GM19324 (cell line): ENCODE results near the gene ADAMTSL1.

Experiments used
- ATAC-seq: cut with Tn5 transposase; IDR thresholded peaks from one replicate; pipeline ENCODE4 v1.9.1; 2021; ENCODE audit warnings: mild to moderate bottlenecking, moderate library complexity; ENCODE audit not compliant: unreplicated experiment, low FRiP score

Gene ADAMTSL1

DNA sequence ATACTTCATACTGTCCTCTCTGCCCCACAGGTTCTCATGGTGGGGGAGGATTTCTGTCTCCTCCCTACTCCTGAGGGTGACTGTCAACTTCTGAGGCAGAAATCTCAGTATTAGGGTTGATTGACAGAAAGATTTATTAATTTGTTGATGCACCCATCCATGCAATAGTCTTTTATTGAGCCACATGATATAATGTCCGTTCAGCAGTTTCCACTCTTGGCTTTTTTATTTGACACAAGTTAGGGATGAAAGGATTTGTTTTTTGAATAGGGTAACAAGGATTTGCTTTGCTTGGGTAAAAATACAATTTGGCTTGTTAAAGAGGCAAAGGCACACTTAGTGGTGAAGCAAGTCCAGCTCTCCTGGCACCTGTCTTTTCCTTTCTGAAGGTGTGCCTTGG lies 125.0 kb downstream of the ADAMTSL1 start:
- ATAC-seq = no peak

DNA sequence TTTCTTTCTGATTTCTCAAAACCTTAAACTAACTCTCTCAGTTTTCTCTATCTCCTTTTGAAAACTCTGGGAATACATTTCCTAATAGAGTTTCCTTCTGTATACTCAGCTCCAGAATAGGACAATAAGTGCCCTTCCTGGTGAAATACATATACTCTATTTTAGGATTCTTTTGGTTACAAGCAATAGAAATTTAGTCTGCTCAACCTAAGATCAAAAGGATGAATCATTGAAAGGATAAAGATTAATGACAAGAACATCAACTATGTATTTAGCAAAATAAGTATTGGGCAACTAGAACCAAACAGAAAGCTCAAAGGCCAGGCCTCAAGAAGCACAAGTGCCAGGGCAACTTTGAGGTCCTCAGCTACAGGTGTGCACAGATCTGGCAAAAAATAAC lies 127.1 kb downstream of the ADAMTSL1 start:
- no peak for ATAC-seq

DNA sequence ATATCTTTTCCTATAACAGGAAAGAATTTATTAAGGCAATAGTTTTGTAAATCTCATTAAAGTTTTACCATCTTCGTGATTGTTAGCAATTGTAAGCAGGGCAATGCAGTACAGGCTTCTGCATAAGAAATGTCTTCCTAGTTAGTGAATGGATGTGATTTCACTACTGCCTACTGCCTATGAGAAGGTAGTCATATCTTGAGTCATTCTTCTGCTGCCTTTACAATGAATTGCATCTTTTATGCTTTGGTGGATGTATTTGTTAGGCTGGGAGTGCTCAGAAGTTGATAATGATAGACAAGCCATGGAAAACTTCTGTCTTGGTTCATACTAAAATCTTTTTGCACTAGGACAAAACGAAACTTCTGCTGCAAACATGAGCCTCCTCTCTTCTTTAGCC lies 128.0 kb downstream of the ADAMTSL1 start:
- no peak for ATAC-seq

DNA sequence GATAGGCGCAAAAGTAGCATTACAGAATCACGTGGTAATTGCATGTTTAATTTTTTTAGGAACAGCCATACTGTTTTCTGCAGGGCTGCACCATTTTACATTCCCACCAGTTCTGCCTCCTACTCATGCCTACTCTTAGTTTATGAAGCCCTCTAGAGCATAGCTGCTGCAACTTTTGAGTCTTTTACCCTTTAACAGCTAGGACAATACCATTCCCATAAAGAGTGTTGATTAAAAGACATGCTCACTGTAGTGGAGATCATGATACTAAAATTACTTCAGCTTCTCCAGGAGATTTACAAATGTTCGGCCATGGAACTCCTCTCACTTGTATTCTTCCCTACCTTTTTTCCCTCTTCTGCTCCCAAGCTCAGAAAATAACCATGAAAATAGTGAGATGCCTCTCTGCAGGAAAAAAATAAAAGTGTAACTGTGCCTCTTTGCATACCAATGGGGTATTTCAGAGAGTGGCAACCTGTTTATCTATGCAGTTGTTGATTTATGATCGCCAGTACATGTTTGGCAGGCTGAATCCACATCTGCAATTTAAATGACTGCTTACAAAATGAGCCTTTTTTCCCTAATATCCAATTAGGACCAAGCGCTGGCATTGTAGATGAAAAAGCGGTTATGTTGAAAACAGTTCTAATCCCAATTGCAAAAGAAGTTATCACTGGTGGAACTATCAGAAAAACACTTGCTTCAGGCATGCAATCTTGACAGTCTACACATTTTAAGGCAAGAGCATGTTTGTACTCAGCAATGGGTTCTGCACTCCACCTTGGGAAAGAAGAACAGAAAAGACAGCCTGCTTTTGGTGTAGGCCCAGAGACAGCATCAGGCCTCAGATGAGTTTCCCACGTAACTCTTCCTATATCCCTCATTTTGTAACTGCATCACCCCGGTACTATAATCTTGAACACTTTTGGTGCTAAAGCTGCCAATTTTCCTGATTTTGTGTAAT lies 131.1 kb downstream of the ADAMTSL1 start:
- ATAC-seq = no peak

DNA sequence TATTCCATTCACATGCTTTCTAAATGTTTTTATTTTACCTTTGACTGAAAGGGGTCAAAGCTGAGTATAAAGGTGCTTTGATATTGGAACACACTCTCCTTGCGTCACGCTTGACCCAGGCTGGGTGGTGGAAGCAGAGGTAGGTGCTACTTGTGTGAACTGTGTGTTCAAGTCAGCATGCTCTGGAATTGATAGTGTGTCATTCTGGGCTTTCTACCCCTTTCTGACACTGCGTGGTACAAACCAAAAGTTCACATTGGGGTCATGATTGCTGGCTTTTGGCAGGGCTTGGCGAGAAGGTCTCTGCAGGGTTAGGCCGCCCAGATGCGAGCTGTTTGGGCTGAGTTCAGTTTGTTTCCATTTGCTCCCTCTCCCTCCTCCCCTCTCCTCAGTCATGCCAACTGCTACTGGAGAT lies 131.8 kb downstream of the ADAMTSL1 start:
- ATAC-seq = no peak

DNA sequence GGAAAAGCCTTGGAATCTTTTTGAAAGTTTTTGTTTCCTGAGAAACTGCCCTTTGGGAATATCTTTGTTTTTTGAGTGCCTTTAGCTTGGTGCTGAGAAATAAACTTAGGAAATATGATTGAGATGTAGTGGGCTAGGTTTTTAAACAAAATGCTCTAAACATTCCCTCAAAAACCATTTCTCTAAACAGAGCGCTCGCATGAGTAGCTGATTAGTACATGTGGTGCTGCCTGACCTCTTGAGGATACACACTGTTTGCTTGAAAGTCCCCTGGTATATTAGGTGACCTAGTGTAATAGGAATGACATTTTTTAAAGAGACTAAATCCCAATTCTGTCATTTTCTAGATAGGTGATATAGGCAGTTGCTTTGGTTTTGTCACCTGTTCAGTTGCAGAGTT lies 132.3 kb downstream of the ADAMTSL1 start:
- ATAC-seq = no peak

DNA sequence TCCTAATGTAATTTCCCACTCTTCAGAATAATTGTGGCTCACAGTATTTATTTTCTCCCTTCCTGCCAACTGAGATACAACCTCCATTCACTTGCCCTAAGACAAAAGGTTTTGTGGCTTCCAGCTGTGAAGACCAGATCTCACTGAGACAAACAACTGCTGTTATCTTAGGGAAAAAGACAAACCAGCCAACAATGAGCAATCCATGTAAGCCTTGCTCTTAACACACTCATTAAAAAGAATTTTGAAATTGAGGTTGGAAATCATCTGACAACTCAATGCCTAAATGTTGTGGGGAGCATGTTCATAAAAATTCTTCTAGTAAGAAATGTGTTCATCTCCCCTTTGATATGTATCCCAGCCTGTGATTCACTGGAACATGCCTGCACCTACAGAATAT lies 132.9 kb downstream of the ADAMTSL1 start:
- ATAC-seq = no peak

DNA sequence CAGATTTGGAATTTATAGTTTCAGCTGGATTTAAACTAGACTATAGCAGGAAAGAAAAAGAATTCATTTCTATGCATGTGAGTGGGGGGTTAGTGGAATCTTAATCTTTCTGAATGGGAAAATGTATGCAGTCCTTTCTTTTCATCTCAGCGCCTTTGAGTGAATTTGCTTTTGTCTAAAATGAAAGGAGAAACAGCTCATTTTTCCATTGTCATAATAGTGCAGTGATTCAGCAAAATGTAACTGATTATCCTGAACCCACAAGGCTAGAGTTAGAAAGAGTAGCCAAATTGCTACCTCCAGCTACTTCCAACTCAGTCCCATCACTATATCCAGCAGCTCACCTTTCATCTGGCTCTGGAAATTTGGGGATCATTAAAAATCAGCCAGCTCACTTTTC lies 134.4 kb downstream of the ADAMTSL1 start:
- no peak for ATAC-seq

DNA sequence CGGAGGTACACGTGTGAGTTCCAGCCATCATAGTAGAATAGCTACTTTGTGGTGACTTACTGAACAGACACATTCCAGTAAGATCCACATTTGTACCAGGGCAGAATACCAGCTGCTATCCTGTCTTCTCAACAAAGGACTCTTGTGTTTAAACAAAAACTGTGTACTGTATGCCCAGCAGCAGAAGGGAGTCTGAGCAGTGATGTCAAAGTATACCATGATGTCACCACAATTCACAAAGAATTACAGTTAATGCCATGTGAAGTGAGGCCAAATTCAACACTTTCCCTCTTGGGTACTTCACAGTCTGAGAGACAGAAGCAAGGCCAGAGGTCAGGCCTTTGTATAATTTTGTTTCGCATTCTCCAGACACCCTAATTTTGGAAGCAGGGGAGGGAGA lies 137.0 kb downstream of the ADAMTSL1 start:
- ATAC-seq = no peak

DNA sequence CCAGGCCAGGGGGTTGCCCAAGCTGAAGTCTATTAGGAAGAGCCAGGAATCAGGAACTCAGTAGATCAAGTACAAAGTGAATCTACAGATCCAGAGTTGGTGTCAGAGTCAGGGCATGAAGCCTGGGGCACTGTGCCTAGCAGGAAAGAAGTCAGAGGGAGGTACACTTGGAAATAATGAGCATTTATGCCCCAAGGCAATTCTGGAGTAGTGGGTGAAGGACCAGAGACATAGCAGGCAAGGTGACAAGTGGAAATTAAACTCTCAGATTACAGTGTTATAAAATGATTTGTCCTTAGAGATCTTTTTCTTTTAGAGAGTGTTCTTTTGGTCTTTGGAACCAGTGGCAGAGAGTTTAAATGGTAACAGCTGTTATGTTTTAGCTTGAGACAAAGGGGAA lies 138.0 kb downstream of the ADAMTSL1 start:
- ATAC-seq = no peak

DNA sequence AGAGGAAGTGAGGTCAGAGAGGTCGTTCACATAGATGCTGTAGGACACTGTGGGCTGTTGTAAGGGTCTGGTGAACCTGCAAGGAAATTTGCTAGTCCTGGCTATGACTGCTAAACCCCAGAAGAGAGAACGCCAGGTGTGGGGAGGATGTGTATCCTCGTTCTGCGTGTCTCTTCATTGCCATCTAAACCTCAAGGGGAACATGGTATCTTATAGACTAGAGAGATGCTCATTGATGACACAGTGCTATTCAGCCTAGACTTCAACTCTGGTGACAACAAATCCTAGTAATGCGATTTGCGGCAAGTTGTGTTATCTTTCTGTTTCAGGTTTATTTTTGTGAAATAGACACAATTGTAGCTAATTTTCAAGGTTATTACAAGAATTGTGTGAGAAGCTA lies 140.2 kb downstream of the ADAMTSL1 start:
- ATAC-seq = no peak

DNA sequence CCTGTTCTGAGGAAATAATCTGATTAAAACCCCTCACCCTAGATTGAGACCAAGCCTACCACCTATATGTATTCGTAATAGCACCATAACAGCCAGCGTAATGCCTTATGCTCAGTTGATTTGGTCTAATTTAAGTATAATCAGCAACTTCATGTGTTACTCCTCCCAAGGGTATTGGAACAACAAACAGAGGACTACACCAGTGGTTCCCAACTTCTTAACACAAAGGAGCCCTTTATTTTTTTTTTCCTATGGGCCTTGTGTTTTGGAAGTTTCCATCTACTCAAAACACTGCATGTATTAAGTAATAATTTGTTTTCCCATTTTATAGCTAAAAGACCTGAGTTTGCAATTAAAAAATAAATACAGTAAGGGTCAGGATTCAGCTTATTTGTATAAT lies 140.7 kb downstream of the ADAMTSL1 start:
- no peak for ATAC-seq

DNA sequence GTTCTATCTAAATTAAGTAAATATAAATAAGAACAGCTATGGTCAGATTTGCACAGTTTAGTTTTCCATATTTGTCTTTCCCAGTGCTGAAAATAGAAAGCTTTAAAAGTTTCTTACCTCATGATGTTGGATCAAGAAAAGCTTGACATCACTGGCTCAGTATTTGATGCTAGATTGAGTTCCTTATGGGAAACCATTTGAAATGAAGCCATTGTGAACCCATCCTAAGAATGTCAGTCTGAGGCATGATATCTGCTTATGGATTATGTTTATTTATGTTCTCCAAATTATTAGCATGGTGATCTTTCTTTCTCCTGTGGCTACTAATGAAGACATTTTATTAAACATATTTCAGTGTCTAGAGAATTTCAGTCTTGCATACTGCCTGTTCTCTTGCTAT lies 143.0 kb downstream of the ADAMTSL1 start:
- no peak for ATAC-seq

DNA sequence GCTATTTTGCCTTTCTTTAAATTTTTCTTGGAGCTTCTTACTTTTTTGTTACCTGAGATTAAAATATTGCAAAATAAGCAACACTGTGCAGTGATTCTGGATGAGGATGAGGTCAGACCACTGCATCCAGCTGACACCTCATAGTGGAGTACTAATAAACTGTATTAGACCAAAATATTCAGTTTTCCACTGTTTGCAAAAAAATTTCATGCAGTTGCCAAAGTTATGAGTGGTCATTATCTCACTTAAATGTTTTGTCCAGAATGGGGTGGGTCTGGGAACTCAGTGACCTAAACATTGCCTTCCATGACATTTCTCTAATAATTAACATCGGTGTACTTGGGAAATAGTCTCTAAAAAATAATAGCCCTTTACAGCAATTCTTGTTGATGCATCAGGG lies 143.8 kb downstream of the ADAMTSL1 start:
- ATAC-seq = no peak

DNA sequence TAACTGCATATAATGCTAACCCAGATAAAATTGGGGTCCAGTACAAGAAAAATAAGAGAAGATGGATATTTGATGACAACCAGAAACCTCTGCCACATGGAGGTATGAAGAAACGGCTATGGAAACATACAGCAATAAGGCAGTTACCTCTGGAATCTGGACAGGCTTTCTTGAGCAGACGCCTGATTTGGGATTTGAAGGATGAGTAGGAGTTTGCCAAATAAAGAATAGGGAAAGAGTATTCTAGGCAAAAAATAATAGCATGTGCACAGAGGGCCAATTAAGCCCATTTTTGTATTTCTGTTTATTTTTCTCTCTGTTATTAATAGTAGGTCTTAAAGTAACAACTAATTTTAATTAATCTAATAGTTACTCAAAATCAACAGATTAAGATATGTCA lies 144.9 kb downstream of the ADAMTSL1 start:
- ATAC-seq = no peak

DNA sequence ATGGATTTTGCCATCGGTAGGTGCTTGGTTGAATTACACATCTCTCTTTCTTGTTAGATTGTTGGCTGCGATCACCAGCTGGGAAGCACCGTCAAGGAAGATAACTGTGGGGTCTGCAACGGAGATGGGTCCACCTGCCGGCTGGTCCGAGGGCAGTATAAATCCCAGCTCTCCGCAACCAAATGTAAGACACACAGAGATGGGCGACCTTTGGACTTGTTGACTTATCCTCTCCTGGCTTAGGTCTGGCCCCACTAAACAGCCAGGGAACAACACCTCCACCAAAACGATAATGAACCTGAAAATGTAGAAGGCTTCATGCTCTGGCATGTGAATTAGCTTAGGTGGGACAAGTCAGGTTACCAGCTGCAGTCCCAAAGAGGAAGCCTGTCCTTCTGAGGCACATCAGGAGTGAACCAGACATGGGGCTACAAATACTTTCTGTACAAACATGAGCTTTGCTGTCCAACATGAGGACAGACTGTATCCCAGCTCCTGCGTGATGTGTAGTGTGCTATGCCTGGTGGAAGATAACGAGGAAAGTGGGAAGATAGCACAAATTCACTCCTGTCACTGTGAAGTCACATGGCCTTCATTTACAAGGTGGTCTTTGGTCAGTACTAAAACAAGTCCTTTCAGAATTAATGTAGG lies 148.4 kb downstream of the ADAMTSL1 start:
- no peak for ATAC-seq

DNA sequence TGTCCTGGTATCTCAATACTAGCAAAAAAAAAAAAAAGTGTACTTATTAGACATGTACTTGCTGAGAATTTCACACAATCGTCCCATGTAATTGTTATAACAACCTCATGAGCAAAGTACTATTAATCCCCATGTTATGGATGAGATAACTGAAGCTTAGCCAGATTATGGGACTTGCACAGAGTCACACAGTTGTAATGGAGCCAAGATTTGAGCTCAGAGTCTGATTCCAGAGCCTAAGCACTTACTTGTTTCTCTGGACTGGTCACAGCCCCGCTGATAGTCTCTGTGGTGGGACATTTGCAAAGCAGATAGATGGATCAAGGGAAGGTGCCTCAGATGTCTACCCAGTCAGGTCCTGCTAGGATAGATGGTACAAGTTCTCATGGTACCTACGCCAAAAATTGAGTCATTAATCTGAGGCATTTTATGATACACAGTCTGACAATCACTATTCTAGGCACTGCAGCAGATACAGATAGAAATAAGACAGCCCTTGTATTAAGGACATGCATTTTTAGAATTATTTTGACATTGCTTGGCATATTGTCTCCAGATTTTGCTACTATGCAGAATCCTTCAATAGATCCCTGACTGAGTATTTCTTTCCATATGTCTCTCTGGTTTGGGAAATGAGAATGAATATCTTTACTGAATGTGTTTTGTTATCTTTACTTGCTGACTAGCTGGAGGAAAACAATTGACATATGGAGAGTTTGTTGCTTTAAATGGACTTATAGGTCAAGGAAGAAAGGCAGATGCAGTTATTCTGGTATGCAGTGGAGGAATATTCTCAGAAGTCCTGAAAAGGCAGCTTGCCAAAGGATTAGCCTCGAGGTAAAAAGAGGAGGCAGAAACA lies 149.5 kb downstream of the ADAMTSL1 start:
- ATAC-seq = no peak

DNA sequence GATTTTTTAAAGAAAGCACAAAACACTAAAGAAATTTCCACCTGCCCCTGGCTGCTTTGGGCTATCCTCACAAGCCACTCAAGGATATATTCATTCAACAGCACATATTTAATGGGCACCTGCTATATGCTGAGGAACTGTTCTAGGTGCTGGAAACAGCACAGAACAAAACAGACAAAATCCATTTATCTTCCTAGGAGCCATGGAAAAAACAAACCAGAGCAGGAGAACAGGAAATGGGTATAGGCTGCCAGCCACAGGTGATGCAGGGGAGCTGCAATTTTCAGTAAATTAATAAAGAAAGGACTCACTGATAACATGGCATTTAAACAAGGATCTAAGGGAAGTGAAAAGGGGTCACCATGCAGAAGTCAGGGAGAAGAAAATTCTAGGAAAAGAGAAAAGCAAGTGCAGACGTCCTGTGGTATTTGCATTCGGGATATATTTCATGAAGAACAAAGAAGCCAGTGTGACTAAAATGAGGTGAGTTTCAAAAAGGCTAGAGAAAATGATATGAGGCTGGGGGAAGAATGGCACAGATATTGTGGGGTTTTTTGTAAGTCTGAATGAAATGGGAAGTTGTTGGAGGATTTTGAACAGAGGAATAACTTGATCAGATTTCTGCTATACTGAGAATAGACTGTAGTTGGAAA lies 152.2 kb downstream of the ADAMTSL1 start:
- no peak for ATAC-seq

DNA sequence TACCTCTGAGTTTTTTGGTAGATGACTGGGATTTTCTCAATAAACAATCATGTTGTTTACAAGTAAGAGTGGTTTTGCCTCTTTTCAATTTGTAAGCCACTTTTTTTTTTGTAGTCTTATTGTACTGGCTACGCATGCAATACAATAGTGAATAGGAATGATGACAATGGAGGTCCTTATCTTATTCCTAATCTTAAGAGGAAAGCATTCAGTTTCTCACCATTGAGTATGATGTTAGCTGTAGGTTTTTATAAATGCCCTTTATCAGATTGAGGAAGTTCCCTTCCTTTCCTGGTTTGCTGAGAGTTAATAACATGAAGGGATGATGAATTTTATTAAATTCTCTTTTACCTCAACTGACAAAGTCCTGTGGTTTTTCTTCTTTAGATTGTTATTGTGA lies 155.2 kb downstream of the ADAMTSL1 start:
- ATAC-seq = no peak

DNA sequence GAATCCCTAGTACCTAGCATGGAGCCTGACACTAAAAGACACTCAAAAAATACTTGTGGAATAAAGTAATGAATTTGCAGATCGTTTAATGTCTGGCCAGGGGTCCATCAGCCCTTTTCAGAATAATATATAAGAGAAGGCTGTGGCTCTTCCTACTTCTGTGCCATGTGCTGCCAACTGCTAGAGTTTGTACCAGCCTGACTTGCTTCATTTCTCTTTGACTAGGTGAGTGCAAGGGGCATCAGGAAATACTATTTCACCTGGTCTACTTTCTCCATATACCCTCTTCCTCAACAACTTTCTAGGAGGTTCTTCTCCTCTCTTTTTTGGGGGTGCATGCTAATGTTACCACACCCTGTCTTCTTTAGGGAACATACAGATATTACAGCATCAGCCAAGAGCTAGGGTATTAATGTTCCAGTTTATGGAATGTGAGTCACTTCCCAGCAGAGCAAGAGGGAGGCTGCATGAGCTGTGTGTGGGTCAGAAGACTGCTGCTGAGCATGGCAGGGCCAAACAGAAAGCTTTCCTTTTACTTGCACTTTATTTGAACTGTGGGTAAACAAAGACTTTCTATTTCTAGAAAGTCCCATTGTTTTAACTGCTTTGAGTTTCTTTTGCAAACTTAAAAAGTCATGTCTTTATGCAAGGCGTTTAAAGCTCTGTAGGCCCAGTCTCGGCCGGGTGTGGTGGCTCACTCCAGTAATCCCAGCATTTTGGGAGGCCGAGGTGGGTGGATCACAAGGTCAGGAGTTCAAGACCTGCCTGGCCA lies 158.9 kb downstream of the ADAMTSL1 start:
- ATAC-seq = no peak
